Stomach (tissue), 4 donors: ENCODE results near the gene CLEC3A.

Experiments used
- EP300 ChIP-seq: sonication (generic); formaldehyde crosslinking; IDR thresholded peaks from one replicate; pipeline ENCODE4 v1.6.1; 2017; ENCODE audit warnings: antibody characterized with exemption
- POLR2A ChIP-seq, 4 donors: fragments of 450-650 bp; IDR thresholded peaks; one replicate each; pipeline ENCODE4 v1.6.1; 2016; ENCODE audit warnings: antibody characterized with exemption in 4 of 4, control low read depth in 2 of 4, mild to moderate bottlenecking in 1 of 4, moderate library complexity in 1 of 4
- POLR2AphosphoS5 ChIP-seq, 3 donors: sonication (generic); formaldehyde crosslinking; IDR thresholded peaks; one replicate each; pipeline ENCODE4 v1.6.1; 2016; ENCODE audit warnings: antibody characterized with exemption in 3 of 3
- TF ChIP-seq, protein P1 (sequence below), 7 experiments: fragments of 450-650 bp in 4 of 7; fragments of 200-600 bp in 3 of 7; sonication (generic) in 3 of 7; IDR thresholded peaks; one replicate each; pipeline ENCODE4 v1.5.1; 2016 to 2019; ENCODE audit warnings: antibody characterized with exemption in 7 of 7, control low read depth in 2 of 7, mild to moderate bottlenecking in 1 of 7

DNA sequence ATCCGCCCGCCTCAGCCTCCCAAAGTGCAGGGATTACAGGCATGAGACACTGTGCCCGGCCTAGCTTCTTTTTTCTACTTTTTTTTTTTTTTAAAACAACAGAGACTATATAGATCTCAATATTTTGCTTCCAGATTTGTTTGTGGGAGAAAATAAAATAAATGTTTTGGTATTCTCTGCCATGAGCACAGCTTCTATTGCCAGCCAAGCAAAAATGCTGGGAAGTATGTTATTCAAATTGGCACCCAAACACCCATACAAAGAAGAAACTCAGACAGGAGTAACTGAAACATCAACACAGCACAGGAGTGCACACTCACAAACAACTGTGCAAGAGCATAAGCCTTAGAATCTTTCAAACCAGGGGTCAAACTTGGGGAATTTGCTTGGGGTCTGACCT is 37.2 kb upstream of the CLEC3A start:
- TF ChIP-seq, protein P1, sequence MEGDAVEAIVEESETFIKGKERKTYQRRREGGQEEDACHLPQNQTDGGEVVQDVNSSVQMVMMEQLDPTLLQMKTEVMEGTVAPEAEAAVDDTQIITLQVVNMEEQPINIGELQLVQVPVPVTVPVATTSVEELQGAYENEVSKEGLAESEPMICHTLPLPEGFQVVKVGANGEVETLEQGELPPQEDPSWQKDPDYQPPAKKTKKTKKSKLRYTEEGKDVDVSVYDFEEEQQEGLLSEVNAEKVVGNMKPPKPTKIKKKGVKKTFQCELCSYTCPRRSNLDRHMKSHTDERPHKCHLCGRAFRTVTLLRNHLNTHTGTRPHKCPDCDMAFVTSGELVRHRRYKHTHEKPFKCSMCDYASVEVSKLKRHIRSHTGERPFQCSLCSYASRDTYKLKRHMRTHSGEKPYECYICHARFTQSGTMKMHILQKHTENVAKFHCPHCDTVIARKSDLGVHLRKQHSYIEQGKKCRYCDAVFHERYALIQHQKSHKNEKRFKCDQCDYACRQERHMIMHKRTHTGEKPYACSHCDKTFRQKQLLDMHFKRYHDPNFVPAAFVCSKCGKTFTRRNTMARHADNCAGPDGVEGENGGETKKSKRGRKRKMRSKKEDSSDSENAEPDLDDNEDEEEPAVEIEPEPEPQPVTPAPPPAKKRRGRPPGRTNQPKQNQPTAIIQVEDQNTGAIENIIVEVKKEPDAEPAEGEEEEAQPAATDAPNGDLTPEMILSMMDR (IDR thresholded peaks at IDR 0.05) = no peak
- TF ChIP-seq POLR2A (IDR thresholded peaks at IDR 0.05) (no peak), POLR2AphosphoS5 (IDR thresholded peaks at IDR 0.05) (no peak), EP300 (no peak)
